Fibroblast of lung (primary cell): ENCODE results near the gene CTNND2. TPM values are rescaled to one million over a fixed set of nuclear protein-coding genes. Genes with fewer than 3 reads are reported as not detected.
"Not testable (repeated sequence)": the region's sequence is repeated elsewhere in the genome, so short reads cannot be mapped to it uniquely, and the experiment has no call there.

Source experiments
- DNase-seq, 2 donors: peaks; one replicate each; pipeline versions ENCODE4 v3.0.0 to v3.0.0-alpha.2; 2010; ENCODE audit warnings: low read depth in 2 of 2
- H2AFZ ChIP-seq: 2 replicates; pipeline ENCODE4 v1.5.1; 2012; ENCODE audit warnings: low read length, control low read depth, inconsistent platforms
- H3K27ac ChIP-seq: 2 replicates; pipeline ENCODE4 v1.5.1; 2011; ENCODE audit warnings: low read length, control low read depth; ENCODE audit not compliant: insufficient read depth
- H3K27me3 ChIP-seq: 2 replicates; pipeline ENCODE4 v1.5.1; 2011; ENCODE audit warnings: mild to moderate bottlenecking, low read length; ENCODE audit not compliant: control insufficient read depth, insufficient read depth
- H3K36me3 ChIP-seq: 2 replicates; pipeline ENCODE4 v1.5.1; 2011; ENCODE audit warnings: low read length; ENCODE audit not compliant: control insufficient read depth, insufficient read depth
- H3K4me1 ChIP-seq: 2 replicates; pipeline ENCODE4 v1.5.1; 2011; ENCODE audit warnings: low read length; ENCODE audit not compliant: control insufficient read depth, insufficient read depth; ENCODE audit errors: extremely low read depth
- H3K4me2 ChIP-seq: 2 replicates; pipeline ENCODE4 v1.5.1; 2011; ENCODE audit warnings: low read length, control low read depth; ENCODE audit not compliant: insufficient read depth; ENCODE audit errors: extremely low read depth
- H3K4me3 ChIP-seq, 4 experiments: fragments of 200-600 bp in 1 of 4; sonication (generic) in 1 of 4; replicated peaks in 1 of 4; 2 replicates each; pipeline ENCODE4 v1.5.1; 2011 to 2016; ENCODE audit warnings: low read length in 4 of 4, low read depth in 3 of 4, mild to moderate bottlenecking in 3 of 4, control low read depth in 2 of 4, inconsistent platforms in 1 of 4, mixed read lengths in 1 of 4; ENCODE audit not compliant: insufficient read depth in 1 of 4; ENCODE audit errors: control extremely low read depth in 1 of 4
- H3K79me2 ChIP-seq: 2 replicates; pipeline ENCODE4 v1.5.1; 2012; ENCODE audit warnings: mild to moderate bottlenecking, low read length, inconsistent platforms; ENCODE audit not compliant: control insufficient read depth, insufficient read depth
- H3K9ac ChIP-seq: 2 replicates; pipeline ENCODE4 v1.5.1; 2011; ENCODE audit warnings: mild to moderate bottlenecking, low read length, control low read depth; ENCODE audit not compliant: insufficient read depth
- H3K9me3 ChIP-seq: 2 replicates; pipeline ENCODE4 v1.5.1; 2012; ENCODE audit warnings: low read depth, low read length; ENCODE audit not compliant: control insufficient read depth, insufficient read depth
- H4K20me1 ChIP-seq: 2 replicates; pipeline ENCODE4 v1.5.1; 2011; ENCODE audit warnings: low read length; ENCODE audit not compliant: control insufficient read depth, insufficient read depth; ENCODE audit errors: extremely low read depth
- CTCF ChIP-seq, 2 donors: IDR thresholded peaks in 1 of 2; conservative IDR thresholded peaks in 1 of 2; 1 replicate in 1 of 2; 2 replicates in 1 of 2; pipeline ENCODE4 v1.5.1; 2011 to 2012; ENCODE audit warnings: low read length in 2 of 2, control low read depth in 1 of 2, inconsistent platforms in 1 of 2, low read depth in 1 of 2, mild to moderate bottlenecking in 1 of 2
- EZH2 ChIP-seq: IDR thresholded peaks from 2 replicates; pipeline ENCODE4 v1.5.1; 2012; ENCODE audit warnings: low read length, control low read depth, mild to moderate bottlenecking; ENCODE audit errors: missing control alignments
- polyA plus RNA-seq, 2 donors: library from polyadenylated mRNA; depleted of rRNA in 1 of 2; stranded (reverse) in 1 of 2; unstranded in 1 of 2; fragments of >200 nt; gene quantifications; 2 replicates each; pipeline ENCODE4 v1.2.1, GENCODE V29; 2011 to 2012; ENCODE audit warnings: missing spikeins in 1 of 2
- total RNA-seq: library from RNA; depleted of rRNA; stranded (reverse); fragments of >200 nt; gene quantifications from 2 replicates; pipeline ENCODE4 v1.2.1, GENCODE V29; 2014

The CTNND2 gene
- total and polyA plus RNA-seq, 2 donors (not counting 1 experiment from before 2014, with no cell fraction given) = not detected

DNA sequence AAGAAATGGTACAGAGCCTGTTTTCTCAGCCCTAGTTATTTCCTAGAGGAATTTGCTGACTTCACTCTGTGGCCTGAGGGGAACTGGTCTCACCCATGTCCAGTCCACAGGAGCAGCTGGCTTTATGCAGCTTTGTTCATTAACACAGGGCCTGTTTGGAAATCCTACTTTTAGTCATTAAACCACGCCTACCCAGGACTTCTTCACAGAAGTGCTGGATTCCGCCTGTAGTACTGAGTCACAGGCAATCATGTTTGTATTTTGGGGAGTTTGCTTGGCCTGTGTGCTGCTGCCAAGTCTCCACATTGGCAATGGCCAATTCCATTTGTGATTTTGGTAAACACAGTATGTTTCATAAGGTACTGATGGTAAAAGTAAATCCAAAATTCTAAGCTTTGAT, 52.8 kb downstream of the CTNND2 start:
- H2AFZ ChIP-seq = no peak overlapping the region
- H3K9me3 ChIP-seq = no peaks in the 10 kb centered on the region
- no peak overlapping the region for H3K27ac ChIP-seq
- no peak overlapping the region for H3K9ac ChIP-seq
- no peak overlapping the region for H3K4me2 ChIP-seq
- H3K79me2 ChIP-seq = no peaks in the 10 kb centered on the region
- TF ChIP-seq EZH2 (no peak), CTCF (conservative IDR thresholded peaks at IDR 0.05 in 1 of 2, IDR thresholded peaks at IDR 0.05 in 1 of 2; ENCODE audit: low read depth in 1 of 2, low read length in 2 of 2) (no peak)
- H4K20me1 ChIP-seq = no peaks in the 10 kb centered on the region
- peak in 1 of 2 donors; percentile 87 for DNase-seq
- no peaks in the 10 kb centered on the region for H3K4me1 ChIP-seq
- no peaks in the 10 kb centered on the region for H3K27me3 ChIP-seq
- H3K36me3 ChIP-seq = no peaks in the 10 kb centered on the region
- no peak overlapping the region for H3K4me3 ChIP-seq

GRCh38 chr5:11828566-11828965, 75.7 kb downstream of the CTNND2 start:
- not testable (repeated sequence) for H3K4me1 ChIP-seq, H3K9me3 ChIP-seq, H3K9ac ChIP-seq, H3K36me3 ChIP-seq, H3K4me2 ChIP-seq, H3K27me3 ChIP-seq, H3K79me2 ChIP-seq, DNase-seq, H4K20me1 ChIP-seq, H3K4me3 ChIP-seq, H3K27ac ChIP-seq, H2AFZ ChIP-seq

DNA sequence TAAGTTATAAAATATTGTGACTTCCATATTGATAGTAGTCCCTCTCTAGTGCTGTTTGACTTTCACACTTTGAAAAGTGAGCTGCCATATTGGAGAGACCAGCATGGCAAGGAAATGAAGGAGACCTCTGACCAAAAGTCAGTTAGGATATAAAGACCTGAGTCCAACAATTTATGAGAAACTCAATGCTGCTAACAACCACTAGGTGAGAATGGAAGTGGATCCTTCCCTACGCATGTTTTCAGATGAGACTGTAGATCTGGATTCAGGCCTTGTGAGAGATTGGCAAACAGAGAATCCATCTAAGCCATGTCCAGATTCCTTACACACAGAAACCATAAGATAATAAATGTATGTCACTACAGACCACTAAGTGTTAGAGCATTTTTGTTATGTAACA, 81.6 kb downstream of the CTNND2 start:
- Histone ChIP-seq H3K27me3 (no peaks in the 10 kb centered on the region), H3K4me2 (no peak overlapping the region), H3K79me2 (no peaks in the 10 kb centered on the region), H3K9me3 (no peaks in the 10 kb centered on the region), H4K20me1 (no peaks in the 10 kb centered on the region), H3K9ac (no peak overlapping the region), H3K4me1 (no peaks in the 10 kb centered on the region), H3K4me3 (no peak overlapping the region), H2AFZ (no peak overlapping the region), H3K27ac (no peak overlapping the region), H3K36me3 (no peaks in the 10 kb centered on the region)
- no peak for DNase-seq
- TF ChIP-seq CTCF (conservative IDR thresholded peaks at IDR 0.05 in 1 of 2, IDR thresholded peaks at IDR 0.05 in 1 of 2; ENCODE audit: low read depth in 1 of 2, low read length in 2 of 2) = no peak
- TF ChIP-seq EZH2 = no peak
